Fibroblast of skin of abdomen (primary cell): ENCODE data around the gene MYO1D.
"Not testable (repeated sequence)": the region's sequence is repeated elsewhere in the genome, so short reads cannot be mapped to it uniquely, and the experiment has no call there.

Source experiments
- DNase-seq: peaks from one replicate; pipeline ENCODE4 v3.0.0-alpha.2; 2013

Gene MYO1D

GRCh38 chr17:32566303-32566702 lies 310.6 kb downstream of the MYO1D start:
- DNase-seq: no peak

GRCh38 chr17:32565401-32565800 lies 311.5 kb downstream of the MYO1D start:
- DNase-seq: no peak

GRCh38 chr17:32564325-32564724 lies 312.6 kb downstream of the MYO1D start:
- DNase-seq: no peak

GRCh38 chr17:32563583-32563982 lies 313.3 kb downstream of the MYO1D start:
- no peak for DNase-seq

GRCh38 chr17:32558997-32559650 lies 317.8 kb downstream of the MYO1D start:
- no peak for DNase-seq

GRCh38 chr17:32558326-32558955 lies 318.5 kb downstream of the MYO1D start:
- no peak for DNase-seq

GRCh38 chr17:32555611-32556310 lies 321.2 kb downstream of the MYO1D start:
- no peak for DNase-seq

- DNase-seq: no peak
Measured at GRCh38 chr17:32553168-32553567, 323.8 kb downstream of the MYO1D start.

GRCh38 chr17:32552280-32552679 lies 324.6 kb downstream of the MYO1D start:
- no peak for DNase-seq

- peak; percentile 61 for DNase-seq
Measured at GRCh38 chr17:32551186-32551955, 325.6 kb downstream of the MYO1D start.

GRCh38 chr17:32549559-32549958 lies 327.4 kb downstream of the MYO1D start:
- DNase-seq: no peak

- DNase-seq: peak; percentile 15
Measured at GRCh38 chr17:32546031-32546444, 330.9 kb downstream of the MYO1D start.

- no peak for DNase-seq
Measured at GRCh38 chr17:32542186-32542585, 334.7 kb downstream of the MYO1D start.

- DNase-seq: no peak
Measured at GRCh38 chr17:32541640-32542039, 335.3 kb downstream of the MYO1D start.

GRCh38 chr17:32536736-32537643 lies 339.9 kb downstream of the MYO1D start:
- DNase-seq: peak; percentile 70

- DNase-seq: no peak
Measured at GRCh38 chr17:32533296-32533695, 343.6 kb downstream of the MYO1D start.

- peak; percentile 15 for DNase-seq
Measured at GRCh38 chr17:32529604-32530003, 347.3 kb downstream of the MYO1D start.

- DNase-seq: no peak
Measured at GRCh38 chr17:32528825-32529224, 348.1 kb downstream of the MYO1D start.

- no peak for DNase-seq
Measured at GRCh38 chr17:32527146-32527545, 349.8 kb downstream of the MYO1D start.

GRCh38 chr17:32525122-32525521 lies 351.8 kb downstream of the MYO1D start:
- peak; percentile 76 for DNase-seq

GRCh38 chr17:32524553-32524880 lies 352.4 kb downstream of the MYO1D start:
- not testable (repeated sequence) for DNase-seq
